Measurements from ENCODE around the gene CAMK1D.

Gene CAMK1D

GRCh38 chr10:12873172-12873571 is 523.8 kb downstream of the CAMK1D start:
- DNase-seq, result no peak

DNA sequence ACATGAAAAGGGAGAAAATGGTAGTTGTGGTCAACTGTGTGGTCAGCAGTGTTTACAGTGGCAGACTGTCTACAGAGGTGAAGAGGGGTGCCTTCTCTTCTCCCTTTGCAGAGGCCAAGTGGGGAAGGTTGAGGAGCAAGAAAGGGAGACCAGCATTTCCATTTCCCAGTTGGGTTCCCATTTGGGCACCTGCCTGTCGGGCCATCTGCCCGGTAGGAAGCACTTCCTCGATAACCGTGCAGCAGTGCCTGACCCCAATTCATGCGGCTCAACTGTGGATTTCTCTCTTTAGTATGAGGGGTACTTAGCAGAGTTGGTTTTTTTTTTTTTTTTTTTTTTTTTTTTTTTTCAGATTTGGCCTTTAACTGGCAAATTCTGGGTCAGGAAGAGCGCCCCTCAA is 525.2 kb downstream of the CAMK1D start:
- DNase-seq, result no peak

GRCh38 chr10:12875100-12875499 is 525.8 kb downstream of the CAMK1D start:
- DNase-seq, result no peak

- no peak for DNase-seq
Observed at GRCh38 chr10:12876266-12876665, 526.9 kb downstream of the CAMK1D start.

GRCh38 chr10:12877150-12877549 is 527.8 kb downstream of the CAMK1D start:
- DNase-seq, result no peak

- DNase-seq, result no peak
Observed at GRCh38 chr10:12880423-12880822, 531.1 kb downstream of the CAMK1D start.

- no peak for DNase-seq
Observed at GRCh38 chr10:12884851-12885250, 535.5 kb downstream of the CAMK1D start.

Measured in central memory CD4-positive, alpha-beta T cell (primary cell).